GM19463 (cell line): Measurements from ENCODE around the gene CACNA2D1.

Experiments
- ATAC-seq: cut with Tn5 transposase; IDR thresholded peaks from one replicate; pipeline ENCODE4 v1.9.1; 2021; ENCODE audit warnings: mild to moderate bottlenecking, moderate library complexity; ENCODE audit not compliant: unreplicated experiment

The CACNA2D1 gene

DNA sequence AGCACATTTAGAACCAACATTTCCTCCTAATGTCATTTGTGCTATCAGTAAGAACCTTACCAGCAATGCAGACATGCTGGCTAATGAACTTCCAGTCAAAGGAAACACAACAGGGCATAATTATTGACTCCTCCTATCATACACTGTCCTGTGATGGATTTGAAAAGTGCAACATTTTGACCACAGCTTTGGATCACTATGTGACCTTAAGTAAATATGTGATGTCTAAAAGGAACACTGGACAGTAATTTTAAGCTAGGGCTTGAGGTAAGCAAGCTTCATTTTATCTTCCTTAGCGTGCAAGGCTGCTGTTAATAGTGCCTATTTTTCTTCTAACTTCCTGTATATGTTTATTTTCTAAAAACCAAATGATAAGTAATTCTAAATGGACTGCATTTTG, 433.2 kb downstream of the CACNA2D1 start:
- ATAC-seq: no peak

DNA sequence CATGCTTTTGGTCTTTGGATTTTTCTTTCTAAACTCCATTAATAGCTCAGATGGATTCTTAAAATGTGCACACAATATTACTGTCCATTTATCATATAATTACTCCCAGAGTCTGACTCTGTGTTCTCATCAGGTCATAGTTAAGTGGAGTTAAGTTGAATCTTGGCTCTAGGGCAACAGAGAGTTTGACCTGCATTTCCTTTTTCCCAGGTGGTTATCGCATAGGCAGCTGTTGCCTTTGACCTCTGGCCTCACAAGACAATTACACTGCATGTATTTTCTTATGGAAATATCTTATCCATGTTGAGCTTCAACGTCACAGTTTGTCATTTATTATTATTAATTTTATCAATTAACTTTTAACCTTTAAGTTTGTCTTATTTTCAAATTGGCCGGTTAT, 436.3 kb downstream of the CACNA2D1 start:
- no peak for ATAC-seq

DNA sequence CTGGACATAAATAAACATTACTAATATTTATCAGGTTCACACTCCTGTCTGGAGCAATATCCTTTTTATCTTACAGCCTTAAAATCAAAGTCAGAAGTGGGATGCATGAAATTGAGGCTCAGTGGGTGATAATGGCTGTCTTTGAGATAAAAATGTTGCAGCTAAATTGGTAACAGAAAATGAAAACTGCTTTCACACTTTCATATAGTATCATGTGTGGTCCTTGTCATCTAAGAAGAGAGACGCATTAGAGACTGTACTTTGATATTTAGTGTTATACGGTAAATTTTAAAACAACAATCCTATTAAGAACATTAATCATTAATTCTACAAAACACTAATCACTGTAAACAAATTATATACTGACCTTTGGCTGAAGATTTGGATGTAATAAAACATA, 438.5 kb downstream of the CACNA2D1 start:
- no peak for ATAC-seq

DNA sequence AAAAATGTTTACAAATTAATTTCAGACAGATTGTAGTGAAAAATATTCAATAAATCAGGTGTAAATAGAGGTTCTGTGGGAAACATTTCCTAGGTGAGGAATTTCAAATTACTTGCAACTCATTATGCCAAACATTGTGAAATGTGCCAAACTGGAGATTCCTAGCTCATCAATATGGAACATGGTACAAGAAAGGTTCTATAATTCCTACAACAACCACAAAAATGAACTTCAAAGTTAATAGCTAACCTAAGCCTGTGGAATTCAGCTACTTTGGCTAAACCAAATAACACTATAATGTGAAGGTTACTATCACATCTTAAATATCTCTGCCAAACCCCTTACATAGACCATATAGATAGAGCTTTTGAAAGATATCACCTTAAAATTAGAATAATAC, 450.4 kb downstream of the CACNA2D1 start:
- no peak for ATAC-seq

DNA sequence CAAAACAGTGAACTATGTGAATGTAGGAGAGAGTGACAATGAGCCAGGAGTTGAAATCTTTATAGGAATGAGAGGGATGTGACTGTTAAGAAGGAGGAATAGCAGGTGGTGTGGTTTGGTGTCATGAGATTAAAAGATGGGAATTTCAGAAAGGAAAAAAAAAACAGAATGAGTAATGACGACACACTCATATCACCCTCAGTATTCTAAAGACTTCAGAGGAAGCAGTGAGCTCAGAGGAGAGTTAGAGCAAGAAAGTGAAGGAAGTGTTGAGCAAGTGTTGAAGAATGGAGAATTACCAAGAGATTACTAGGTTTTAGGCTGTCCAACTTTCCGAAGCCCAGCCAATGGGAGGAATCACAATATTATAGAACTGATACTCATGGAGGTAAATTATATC, 453.2 kb downstream of the CACNA2D1 start:
- no peak for ATAC-seq

DNA sequence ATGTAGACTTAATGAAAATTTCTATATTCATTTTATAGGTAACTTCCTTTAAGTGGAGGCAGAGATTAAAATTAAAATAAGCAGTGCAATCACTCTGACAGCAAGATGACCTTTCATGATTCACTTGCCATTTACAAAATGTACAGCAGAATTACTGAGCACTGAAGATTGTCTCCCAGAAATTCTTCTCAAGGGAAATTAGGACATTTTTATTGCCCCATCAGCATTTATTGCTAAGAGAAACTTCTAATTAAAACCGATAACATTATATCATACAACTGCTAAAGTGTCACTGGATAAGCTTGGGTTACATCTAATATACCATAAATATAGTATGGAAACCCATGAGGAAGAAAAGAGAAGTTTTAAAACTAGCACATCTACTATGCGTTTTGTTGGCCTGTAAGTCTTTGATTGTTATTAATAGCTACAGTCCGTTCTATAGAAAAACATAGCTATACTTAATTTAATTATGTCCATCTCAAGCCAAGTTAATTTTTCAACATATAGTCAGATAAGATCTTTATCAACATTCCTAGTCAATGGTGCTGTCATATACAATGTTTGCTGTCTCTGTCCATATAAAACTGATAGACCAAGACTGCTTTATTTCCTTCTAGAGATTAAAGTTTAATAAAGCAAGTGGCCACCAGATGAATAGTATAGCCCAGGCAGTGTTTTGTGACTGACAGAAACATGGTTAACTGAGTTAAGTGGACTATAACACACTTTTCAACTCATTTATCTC, 456.7 kb downstream of the CACNA2D1 start:
- no peak for ATAC-seq

DNA sequence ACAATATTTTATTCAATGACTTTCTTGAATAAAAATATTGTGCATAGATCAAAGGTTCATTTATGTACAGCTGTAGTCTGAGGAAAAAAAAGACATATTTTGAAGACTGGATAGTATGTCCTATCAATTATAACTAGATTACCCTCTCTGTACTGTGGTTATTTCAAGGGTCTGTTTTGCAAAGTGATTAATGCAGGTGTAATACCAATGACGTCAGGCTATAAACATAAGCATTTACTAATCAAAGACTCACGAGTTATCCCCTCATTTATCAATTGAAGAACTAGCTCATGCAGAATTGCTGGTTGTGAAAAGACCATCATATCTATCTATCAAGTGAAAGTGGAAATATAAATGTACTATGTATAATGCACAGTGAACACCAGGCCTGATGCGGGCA, 460.2 kb downstream of the CACNA2D1 start:
- ATAC-seq: no peak

DNA sequence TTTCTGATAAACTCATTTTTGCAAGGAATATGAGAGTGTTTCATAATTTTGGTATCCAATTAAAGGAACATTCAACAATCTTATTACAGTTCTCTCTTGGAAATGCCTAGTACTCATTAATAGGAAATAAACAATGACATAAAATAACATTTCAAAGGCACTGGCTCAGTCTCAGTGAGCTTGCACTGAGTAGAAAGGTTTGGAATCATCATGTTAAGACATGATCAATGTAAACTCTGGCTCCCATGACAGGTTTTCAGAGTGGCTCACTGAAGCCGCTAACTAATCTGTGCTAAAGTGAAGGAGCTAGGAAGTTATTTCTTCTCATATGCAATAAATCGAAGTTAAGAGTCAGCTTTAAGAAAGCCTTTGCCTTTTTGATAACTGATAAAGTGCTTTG, 470.5 kb downstream of the CACNA2D1 start:
- no peak for ATAC-seq

DNA sequence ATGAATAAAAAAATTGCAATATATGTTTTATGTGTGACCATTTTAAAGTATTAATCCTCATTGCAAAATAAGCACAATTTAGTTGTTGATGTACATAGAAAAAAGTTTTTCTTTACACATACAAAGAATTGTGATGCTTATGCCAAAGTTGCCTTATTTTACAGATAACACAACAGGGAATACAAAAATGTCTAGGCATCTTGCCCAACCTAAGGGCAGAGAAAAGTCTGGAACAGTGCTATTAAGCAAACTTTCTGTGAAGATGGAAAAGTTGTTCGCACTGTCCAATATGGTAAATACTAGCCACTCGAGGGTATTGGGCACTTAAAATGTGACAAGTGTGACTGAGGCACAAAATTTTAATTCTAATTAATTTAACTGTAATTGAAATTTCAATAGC, 483.6 kb downstream of the CACNA2D1 start:
- ATAC-seq: no peak

DNA sequence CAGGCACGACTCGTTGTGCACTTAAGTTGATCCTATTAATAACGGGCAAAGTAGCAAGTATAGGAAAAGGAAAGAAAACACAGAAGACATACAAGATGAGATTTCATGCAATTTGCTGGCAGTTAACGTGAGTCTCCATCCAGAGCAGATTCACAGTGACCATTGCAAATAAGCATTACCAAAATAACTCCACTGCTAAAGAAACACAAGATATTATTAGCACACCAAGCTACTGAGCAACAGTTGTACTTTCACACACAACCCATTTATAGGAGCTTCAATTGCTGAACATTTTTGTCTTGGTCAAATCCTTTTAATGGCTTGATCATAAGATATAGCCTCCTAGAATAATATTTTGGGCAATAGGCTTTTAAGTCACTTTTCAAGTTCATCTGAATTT, 486.1 kb downstream of the CACNA2D1 start:
- ATAC-seq: no peak

DNA sequence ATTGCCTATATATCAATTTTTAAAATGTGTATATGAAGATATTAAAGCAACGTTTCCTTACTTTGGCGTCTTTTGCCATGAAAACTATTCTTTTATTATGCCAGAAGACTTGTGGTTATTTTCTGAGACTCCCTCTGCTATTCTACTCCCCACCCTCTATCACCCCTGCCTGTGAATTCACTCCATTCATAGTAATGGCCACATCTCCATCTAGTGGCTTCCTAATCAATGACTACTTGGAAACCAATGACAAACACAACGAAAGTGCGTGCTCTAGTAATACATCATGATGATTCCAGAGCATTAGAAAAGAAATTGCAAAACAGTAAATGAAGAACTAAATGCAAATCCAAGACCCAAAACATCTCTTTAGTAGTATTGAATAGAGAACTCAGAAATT, 487.1 kb downstream of the CACNA2D1 start:
- ATAC-seq: peak; percentile 76

DNA sequence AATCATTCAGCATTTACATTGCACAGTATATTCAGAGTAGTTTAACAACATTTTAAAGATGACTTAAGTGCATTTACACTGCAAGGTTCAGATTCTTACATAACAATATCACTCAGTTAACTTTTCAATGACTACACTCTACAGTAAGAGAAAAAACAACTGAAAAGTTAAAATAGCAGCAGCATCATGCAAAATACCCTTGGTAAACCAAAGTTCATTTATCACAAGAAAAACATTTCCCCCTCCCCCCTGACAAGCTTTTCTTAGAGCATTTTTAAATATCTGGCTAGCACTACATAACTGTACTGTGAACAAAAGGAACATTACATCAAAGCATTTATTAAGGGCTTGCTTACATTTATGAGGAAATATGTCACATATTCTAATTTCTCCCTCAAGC, 494.3 kb downstream of the CACNA2D1 start:
- ATAC-seq: no peak

DNA sequence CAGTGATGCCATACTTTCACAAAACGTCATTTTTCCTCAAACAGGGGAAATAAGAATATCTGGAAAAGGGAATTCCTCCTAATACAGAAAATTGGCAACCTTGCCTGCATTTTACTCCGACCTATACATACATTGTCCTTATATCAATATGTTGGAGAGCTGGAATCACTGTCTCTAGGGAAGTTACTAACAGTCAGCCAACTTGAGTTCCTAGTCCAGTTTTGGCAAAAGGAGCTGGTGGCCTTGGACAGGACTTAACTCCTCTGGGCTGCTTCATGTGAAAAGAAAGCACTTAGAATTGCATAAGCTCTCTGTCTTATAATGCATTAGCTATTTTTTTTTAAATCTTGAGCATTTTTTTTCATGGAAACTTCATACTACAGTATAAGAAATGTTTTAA, 499.5 kb downstream of the CACNA2D1 start:
- no peak for ATAC-seq

DNA sequence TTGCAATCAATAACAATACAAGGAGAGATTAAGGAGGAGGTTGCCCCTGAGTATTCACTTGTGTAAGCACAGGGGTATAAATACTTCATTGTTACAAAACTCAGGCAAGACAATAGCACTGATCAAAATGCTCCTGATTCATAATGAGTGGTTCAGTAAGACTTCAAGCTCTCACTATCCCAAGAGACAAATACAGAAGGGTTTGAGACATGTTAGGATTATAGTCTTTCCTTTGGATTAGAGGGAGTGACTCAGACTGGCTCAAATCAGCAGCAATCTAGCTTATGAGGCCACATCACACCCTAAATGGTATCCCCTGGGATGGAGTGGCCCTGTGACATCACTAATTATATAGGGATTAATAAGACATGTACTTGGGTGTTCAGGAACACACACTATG, 506.5 kb downstream of the CACNA2D1 start:
- ATAC-seq: no peak

DNA sequence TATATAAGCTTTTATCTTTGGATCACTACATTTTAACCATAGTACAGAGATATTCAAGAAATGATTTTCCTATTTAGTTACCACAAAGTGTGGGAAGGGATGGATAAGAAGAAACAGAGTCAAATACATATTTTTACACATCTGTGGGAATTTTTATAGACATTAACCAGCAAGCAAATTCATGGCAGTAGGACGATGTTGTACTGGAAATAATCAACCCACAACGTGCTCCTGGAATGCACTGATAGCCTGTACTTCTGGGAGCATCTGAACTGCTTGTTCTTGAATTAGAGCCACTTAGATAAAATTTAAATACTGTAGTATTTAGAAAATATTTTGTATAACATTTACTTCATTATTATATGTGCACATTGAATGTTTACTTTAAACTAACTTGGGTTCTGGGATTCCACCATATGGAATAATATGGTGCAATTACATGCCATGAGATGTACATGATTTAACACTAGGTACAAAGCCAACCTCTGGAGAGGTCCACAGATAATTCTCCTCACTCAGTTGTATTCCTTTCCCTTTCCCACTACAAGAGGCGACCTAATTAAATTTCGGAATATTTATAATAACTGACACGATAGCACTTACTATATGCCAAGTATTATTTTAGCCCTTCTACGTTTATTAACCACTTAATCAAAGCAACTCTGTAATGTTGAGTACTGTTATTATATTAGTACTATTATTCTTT, 508.8 kb downstream of the CACNA2D1 start:
- no peak for ATAC-seq

DNA sequence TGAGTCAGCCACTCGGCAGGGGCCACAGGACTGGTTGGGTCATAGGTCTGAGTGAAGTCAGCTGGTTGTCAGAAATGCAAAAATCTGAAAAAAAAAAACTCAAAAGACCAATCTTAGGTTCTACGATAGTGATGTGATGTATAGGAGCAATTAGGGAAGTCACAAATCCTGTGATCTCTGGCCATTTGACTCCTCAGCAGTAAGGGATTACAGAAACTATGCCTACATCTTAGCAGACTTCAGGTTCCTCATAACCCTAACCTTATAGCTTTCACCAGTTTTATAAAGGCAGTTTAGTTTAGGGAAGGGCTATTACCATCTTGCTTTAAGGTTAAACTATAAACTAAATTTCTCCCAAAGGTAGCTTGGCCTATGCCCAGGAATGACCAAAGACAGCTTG, 510.6 kb downstream of the CACNA2D1 start:
- no peak for ATAC-seq

DNA sequence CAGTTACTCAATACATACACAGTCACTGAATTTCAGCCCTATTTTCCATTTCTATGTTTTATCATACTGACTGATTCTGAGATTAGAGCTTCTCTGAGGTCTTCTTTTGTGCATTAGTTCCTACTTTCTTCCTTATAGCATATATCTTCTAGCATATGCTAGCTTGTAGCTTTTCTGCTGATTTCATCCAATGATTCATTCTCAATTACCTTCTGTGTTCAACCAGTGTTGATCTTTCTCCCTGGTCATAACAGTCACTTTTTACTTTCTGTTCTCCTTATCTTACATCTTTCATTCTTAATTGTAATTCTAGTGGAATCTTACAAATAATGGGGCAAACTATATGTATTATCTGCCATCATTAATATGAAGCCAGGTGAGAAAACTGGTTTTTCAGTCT, 514.2 kb downstream of the CACNA2D1 start:
- ATAC-seq: no peak

DNA sequence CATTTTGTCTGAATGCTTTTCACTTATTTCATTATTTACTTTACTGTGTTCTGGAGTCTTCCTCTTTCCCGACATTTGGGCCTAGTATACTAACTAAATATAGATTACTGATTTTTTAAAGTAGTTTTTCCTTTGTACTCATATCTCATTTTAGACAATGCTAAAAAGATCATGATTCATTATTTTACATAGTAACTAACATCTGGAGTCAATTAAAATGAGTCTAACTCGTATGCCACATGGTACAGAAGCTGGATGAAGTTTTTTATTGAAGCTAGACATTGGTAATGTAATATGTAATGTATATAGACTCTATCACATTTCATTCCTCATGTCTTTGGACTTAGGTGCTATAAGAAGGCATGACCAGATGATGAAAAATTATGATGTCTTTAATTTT, 517.4 kb downstream of the CACNA2D1 start:
- ATAC-seq: no peak

DNA sequence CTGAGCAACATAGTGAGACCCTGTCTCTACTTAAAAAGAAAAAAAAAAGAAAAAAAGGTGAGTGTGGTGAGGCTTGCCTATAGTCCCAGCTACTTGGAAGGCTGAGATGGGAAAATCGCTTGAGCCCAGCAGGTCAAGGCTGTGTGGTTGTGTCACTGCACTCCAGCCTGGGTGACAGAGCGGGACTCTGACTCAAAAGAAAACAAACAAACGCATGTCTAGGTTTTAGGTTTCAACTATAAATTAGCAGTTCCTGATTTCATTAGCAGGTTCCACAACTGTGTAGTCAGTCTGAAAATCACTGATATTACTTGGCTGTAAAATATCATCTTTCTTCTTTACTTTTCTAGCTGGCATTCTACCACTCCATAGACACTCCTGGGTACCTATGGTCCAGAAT, 518.0 kb downstream of the CACNA2D1 start:
- ATAC-seq: peak; percentile 79

DNA sequence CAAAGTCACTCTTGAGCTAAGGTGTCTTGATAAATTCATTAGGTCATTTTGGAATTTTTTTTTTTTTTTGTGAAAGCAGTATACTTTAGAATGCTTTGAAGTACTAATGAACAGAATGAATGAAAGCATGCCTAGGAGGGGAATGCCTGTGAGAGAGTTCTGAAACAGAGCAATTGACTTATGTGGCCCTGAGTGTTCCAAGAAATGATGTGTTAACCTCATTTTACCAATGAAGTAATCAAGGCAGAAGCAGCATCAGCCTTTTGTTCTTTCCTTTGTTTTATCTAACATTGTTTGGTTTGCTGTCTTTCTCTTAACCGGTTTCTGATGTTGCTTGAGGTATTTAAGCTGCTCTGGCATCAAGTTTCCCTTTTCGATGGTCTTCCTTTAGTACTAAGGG, 519.1 kb downstream of the CACNA2D1 start:
- no peak for ATAC-seq

DNA sequence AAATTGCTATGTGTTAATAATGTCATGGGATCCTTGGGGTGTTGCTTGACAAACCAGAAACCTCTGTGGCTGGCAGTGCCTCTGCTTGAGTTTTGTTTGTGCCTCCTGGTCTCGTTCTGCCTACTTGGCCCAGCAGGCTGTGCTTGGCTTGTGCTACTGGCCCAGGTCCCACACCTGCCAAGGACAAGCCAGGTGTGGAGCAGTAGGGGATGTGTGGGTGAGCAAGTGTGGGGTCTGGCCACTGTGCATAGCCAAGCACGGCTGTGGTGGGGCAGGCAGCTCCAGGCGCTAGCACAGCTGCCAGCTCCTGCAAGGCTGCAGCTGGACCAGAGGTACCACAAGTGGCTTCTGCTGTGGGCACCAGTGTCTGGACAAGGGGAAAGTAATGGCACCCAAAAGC, 524.1 kb downstream of the CACNA2D1 start:
- ATAC-seq: no peak

DNA sequence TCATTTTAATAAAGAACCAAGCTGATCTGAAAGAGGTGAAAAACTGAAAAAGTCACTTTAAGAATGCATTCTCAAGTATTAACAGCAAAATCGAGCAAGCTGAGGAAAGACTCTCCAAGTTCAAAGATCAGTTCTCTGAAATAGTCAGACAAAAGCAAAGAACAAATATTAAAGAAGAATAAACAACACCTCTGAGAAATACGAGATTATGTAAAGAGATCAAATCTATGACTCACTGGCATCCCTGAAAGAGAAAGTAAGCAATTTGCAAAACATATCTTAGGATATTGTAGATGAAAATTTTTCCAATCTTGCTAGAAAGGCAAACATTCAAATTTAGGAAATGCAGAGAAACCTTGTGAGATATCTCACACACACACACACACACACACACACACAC, 535.4 kb downstream of the CACNA2D1 start:
- no peak for ATAC-seq

DNA sequence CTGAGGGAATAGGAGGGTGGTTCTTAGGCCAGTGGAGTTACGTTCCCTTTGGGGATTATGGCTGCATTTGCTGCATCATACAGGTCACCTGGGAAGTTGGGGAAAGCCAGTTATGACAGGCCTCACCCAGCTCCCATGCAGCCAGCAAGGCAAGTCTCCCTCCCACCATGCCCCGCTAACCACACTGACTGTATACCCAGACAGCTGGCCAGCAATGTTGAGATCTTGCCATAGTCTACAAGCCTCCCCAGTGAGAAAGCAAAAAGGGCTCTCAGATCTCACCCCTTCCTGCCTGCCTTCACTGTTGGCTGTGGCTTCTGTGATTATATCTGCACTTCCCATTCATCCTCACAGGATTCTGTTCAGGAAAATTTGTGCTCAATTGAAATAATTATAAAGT, 540.5 kb downstream of the CACNA2D1 start:
- no peak for ATAC-seq
